HPDE6-E6E7 (cell line): ENCODE data around the gene SSBP2.

ENCODE experiments used
- DNase-seq: peaks from one replicate; pipeline ENCODE4 v3.0.0; 2011; ENCODE audit warnings: missing footprints; ENCODE audit errors: extremely low spot score

SSBP2 gene

DNA sequence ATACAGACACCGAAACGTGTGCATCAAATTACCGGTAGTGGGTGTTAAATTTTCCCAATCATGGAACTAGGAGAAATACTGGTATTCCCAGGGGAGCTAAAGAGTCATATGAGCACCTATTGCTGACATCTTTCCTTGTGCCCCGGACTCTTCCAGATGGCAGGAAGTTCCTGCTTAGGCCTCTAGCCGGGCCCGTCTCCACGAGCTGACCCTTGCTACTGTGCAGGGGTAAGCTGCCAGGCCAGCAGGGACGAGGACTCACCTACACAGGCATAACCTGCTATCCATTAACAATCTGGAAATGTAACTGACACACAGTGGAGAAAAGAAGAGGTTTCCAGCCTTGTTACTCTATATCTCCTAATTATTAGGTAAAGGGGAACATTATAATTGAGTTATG is 16.2 kb upstream of the SSBP2 start:
- no peak for DNase-seq

DNA sequence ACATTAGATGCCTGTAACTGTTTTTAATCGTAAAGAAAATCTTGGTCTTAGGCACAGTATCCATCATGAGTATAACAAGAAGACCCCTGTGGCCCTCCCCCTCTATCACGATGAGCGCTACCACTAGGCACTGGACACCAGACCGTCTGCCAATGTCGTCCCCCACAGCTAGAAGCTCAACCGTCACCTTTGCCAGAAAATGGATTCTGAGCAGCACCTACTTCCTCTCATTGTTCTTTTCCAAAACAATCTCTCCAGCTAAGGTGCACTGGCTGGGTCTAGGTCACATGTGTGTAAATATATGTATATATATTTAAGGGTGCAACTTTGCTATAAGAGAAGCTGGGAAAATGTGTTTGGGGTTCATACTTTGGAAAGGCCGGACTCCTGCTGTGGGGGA is 15.7 kb upstream of the SSBP2 start:
- DNase-seq = no peak

DNA sequence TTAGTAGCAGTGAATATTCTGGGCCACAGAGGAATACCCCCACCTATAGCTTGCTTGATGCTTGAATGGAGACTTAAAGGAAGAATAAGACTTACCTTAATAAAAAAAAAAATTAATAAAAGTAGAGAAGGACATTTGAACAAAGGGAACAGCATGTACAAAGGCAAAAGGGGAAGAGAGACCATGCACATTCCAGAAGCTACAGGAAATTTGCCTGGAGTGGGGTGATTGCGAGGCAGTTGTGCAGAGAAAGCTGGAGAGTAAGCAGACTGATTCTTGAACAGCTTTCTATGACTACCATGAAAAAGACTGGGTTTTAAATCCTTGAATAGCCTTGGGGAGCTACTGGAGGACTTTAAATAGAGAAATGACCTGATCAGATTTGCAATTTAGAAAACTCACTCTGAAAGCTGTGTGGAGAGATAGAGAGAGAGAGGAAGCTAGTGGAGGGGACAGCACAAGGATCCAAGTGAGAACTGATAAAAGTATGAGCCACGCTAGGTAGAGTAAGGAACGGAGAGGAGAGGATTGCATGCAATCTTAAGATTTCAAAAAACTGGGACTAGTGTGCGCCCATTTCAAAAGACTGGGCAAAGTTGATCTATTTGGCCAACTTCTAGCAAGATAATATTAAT is 12.5 kb upstream of the SSBP2 start:
- DNase-seq = no peak

DNA sequence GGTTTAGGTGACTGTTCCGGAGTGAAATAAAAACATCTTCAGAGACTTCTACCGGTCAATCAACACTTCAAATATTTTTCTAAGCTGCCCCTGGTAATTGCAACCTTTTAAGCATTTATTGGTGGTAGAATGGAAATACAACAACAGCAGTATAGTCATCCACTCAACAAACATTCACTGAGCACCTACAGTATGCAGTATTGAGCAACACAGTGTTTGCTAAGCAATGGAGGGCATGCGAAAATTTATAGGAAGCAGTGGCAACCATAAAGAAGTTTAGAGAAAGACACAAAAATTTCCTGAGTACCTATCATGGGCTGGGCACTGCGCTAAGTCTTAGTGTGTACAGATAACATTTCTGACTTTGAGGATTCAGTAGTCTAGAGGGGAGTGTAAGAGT is 12.0 kb upstream of the SSBP2 start:
- DNase-seq = no peak

DNA sequence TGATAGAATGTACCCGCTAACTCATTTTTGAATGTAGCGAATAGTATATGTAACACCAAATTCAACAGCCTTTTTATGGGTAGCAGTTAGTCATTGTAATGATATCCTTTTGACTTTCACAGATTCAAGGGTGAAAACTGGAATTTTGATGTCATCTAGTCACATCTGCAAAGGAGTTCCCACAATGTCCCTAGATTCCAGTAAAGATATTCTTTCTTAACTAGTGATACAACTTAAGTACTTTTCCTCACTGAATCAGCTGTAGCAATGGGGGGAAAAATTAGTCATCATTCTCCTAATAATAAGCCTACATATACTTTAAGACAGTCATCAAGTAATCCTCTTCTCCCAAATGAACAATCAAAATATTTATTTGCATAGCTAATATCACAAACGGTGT is 11.5 kb upstream of the SSBP2 start:
- DNase-seq = no peak

DNA sequence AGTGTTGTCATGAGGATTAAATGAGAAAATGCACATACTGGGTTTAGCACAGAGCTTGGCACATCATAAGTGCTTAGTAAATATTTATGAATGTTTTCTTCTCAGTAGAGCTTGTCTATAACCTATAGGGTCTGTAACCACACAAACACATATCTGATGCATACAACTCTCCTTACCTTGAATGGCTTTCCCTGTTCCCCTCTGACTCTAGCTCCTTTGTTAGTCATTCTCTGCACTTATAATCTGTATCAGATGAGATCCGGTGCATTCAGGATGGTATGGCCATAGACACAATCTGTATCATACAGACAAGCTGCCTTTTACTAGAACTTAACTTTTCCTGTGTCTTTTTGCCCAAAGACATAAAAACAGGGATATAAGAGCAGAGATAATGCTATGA is 11.1 kb upstream of the SSBP2 start:
- no peak for DNase-seq

DNA sequence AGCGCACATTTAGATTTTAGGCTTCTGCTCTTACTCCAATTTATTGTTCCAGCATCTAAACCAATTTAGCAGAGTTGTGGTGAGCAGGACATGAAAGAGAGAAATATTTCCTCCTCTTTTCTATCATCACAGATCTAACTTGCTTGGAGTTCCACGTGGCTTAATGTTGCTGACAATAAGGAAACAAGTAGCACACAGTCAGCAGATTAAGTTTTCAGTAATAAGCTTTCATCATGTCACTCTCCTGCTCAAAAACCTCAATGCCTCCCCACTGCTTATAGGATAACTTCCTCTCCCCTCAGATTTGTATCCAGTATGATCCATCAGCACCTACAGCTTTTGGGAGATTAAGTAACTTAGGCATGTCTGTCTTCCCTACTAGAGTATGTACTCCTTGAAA is 10.4 kb upstream of the SSBP2 start:
- no peak for DNase-seq

DNA sequence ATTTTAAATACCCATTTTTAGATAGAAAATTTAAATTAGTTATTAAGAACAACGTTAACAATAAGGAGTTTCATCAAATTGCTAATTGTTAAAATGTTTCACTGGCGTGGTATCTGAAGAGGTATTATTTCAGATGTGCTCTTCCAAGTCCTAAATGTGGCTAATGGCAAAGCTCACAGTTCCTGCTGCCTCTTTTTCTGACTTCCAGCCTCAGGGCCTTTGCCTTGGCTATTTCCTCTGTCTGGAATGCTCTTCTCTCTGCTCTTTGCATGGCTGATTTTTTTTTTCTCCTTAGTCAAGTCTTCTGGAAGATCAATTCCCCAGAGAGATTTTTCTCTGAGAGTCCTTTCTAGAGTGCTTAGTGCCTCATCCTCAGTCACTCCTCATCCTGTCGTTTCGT is 9.6 kb upstream of the SSBP2 start:
- no peak for DNase-seq

DNA sequence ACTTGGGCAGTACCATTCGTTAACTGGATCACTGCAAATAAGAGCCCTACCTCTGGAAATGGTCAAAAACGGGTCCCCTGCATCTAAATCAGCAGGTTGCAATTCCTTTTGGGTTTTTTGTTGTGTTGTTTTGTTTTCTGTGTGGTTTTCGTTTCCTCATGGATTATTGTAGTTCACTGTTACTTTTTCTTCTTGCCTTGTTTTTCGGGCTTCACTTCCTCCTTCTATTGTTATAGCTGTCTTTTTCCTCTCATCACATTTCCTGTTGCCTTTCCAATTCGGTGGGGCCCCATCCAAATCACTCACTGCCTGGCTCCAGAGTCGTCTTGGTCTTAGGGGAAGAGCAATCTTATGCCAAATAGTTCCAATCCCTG is 8.7 kb upstream of the SSBP2 start:
- no peak for DNase-seq

DNA sequence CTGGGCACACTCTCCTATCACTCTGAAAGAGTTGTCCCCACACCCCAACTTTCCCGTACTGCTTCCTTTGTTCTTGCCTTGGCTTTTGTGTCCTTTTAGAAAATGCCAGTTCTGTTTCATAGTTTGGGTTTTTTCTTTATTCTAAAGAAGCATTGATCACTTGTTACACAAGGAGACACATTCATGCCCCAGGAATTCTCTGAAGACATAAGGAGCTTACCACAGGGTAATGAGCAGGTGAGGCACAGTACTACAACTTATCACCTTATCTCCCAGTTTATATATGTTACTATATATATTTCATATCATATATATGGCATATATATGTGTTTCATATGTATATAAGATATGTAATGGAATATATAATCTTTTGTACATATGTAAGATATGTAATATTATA is 6.5 kb upstream of the SSBP2 start:
- DNase-seq = peak; percentile 15

DNA sequence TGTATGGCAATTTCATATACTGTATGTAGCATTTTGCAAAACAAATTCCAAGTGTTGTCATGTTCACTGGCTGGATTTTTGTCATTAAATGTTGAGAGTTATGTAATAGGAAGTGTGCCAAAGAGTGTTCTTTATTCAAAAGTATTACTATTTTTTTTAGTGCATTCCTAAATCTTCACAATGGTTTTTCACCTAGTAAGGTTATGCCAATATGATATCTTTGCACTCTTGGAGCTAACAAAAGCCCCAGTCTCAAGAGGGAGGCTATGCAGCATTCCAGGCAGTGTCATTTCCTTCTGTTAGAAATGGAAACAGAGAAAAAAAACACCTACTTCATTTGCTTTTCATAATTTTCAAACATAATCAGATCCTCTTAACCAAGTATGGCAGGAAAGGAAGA is 5.1 kb upstream of the SSBP2 start:
- DNase-seq = no peak

DNA sequence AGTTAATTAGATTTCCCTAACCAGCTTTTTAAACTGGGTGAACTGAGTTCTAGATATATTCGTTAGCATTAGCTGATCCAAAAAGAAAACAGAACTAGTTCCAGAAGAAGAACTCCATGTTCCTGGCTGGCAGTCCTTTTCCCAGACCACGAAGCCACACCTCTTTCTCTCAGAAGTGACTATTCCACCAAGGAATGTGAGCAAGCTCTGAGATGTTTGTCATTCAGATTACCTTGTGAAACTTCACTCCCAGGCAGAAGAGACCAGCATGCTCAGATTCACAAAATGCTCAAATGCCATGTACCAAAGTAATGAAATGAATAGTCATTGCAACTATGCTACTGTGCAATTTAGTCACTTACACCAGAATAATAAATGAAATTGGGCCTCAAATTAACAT is 4.4 kb upstream of the SSBP2 start:
- DNase-seq = peak; percentile 67

DNA sequence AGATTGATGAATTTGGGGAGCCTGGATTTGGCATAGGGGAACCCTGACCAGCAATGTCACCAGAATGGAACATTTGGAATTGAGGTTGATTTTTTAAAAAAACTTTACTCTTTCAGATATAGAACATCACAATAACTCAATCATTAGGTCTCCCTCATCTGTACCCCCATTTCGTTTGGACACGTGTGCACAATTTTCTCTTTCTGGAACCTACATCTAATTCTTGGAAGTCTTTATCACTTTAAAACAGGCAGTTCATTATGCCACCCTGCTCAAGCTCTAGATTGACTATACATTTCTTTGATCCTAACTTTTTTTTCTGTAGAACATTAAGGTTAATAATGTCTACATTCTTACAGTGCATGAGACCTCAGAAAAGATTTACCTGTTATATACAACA is 3.7 kb upstream of the SSBP2 start:
- no peak for DNase-seq

DNA sequence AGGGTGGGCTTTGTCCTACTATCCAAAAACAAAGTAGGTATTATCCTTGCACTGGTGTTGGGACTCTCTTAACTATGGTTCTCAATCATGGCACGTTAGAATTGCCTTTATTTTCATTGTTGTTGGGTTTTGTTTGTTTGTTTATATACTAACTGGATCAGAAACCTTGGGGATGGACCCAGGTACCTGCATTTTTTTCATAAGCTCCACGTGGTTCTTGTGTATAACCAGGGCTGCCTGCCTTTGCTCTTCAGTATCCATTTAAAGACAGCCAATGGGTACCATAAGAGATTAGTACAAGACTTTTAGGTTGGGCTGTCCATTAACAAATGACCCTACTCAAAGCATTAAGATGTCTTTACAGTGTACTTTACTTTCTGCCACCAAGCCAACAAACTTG is 2.5 kb upstream of the SSBP2 start:
- no peak for DNase-seq

DNA sequence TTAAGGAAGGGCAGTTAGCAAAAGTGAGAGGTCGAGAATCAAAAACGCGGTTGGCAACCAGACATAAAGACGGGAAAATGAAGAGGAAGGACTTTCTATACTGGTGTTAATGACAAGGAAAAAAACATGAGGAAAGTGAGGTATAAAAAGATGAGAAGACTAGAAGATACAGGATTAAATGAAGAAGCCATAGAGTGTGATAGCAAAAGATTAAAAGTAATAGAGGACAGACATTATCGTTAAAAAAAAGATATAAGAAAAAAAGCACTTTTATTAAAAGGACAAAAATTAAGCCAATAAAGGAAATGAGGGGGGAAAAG is 1.7 kb upstream of the SSBP2 start:
- DNase-seq = no peak

DNA sequence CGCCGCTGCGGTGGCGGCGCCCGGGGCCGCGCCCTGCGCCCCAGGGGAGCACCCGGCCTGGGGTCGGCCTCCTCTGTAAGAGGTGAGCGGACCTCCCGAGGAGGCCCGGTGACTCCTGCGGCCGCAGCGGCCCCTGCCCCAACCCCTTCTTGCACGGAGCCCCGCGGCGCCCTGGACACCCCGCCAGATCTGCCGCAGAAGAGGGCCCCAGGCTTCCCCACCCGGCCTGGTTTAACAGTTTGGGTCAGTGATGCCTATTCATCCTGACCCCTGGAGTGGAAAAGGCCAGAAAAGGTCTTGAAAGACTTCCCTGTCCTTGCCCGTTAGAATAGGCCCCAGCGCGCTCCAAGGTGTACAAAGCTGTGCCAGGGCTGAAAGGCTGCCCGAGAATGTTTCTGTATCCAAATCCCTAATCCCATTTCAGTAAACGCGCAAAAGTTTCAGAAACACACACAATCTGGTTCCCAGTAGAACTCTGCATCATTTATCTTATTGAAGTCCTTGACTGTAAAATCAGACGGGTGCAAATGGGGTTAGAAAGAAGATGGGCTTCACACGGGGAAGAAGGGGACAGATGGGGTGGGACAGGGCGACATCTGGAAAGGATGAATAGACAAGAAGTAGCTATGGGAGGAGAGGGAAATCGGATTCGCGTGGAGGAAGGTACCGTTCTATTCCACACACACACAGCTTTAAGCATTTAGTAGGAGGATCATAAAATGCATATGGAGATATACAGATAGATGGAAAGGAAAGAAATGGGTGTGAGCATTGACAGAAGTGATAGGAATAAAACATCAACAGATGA is 1.1 kb upstream of the SSBP2 start:
- no peak for DNase-seq

DNA sequence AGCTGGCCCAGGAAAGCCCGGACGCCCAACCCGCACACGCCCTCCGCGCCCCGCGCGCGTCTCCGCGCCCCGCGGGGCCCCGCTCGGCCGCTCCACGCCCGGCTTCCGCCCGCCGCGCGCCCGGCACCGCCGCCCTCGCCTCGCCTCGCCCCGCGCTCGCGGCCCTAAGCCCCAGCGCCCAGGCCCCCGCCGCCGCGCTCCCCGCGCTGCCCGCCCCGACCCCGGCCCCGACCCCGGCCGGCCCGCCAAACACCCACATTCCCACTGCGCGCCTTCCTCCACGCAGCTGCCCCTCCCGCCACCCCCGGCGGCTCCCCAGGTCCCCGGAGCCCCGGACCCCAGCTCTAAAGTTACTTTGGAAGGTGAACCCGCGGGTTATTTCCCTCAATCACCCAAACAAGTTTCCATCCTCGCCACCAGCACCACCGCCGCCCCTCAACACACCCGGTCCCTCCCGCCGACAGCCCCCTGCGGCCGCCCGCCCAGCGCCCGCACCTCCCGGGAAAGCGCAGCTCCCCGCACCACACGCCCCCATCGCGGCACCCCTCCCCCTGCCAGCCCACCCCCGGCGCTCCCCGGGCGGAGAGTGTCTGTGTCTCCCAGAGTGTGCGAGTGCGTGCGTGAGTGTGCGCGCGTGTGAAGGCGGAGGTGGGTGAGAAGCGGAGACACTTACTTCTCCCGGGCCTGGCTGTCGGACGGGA is 439 bp downstream of the SSBP2 start:
- DNase-seq = peak; percentile 11

DNA sequence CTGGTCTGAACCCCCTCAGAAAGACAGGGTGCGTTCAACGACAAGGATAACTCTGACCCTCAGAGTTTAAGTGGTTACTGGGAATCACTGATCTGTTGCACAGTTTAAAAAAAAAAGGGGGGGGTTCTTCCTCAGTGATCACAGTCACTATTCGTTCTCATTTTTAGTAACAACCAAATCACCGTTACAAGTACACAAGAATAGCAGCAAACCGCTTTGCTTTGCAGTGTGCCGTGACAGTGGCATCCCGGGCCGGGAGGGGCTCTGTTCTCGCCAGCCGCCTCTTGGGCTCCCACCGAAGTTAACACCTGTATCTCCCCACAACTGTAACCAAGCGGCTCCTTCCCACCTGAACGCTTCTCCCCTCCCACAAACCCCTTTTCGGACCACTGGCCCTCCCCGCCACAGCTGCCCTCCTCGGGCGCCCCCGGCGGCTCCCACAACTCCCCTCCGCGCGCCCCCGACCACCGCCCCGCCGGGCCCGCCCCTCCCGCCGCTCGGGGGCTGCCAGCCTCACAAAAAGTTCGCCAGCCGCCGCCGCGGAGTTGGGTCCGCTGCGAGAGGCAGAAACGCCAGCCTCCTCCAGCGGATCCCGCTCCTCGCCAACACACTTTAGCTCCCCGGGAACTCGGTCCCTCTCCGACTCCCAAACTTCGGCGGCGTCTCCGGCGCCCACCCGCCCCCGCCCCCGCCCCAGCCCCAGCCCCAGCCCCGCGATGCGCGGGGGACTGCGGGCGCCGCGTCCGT is 1.2 kb downstream of the SSBP2 start:
- no peak for DNase-seq

DNA sequence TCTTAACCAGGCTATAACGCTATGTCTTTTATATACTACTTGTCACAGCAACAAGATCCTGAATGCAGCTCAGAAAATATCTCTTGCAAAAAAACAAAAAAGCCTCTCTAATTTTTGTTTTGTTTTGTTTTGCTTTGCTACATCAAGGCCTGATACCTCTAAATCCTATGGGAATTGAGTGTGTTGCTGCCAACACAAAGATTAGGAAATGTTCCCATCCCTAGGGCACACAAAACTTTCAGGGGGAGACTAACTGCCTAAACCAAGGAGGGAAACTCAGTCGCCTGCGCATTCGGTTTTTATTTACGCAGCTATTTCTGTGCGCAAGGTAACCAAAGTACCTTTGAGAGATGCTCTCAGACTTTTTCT is 1.7 kb downstream of the SSBP2 start:
- DNase-seq = no peak

DNA sequence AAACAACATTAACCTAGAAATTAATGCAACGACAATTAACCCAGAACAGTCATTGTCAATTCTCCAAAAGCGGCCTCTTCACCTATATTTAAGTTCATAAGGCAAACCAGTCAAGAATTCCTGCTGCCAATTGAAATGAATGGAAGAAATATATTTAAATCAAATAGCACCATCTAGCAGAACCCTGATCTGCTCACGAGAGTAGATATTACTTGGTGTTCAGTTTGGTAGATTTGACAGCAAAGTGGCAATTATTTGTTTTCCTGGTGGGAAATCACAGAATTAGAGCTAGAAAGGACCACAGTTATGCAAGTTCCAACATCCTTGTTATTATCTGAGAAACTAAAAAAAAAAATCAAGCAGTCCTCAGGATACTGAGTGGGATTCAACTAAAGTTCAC is 2.3 kb downstream of the SSBP2 start:
- no peak for DNase-seq

DNA sequence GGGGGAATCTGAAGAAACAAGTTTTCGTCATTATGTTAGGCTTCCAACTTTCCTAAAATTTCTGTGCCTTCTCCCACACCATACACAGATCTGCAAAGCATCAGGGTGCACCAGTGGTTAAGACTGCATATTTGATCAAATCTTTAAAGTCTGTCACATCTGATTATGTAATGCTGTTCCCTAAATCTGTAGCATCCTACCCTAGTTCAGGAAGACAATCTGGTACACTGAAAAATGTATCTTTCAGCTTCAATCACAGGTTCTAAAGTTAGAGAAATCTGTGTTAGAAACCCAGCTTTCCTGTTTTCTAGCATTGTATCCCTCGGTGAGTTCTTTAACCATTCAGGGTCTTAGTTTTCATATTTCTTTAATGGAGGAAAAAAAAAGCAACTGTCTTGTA is 3.9 kb downstream of the SSBP2 start:
- no peak for DNase-seq

DNA sequence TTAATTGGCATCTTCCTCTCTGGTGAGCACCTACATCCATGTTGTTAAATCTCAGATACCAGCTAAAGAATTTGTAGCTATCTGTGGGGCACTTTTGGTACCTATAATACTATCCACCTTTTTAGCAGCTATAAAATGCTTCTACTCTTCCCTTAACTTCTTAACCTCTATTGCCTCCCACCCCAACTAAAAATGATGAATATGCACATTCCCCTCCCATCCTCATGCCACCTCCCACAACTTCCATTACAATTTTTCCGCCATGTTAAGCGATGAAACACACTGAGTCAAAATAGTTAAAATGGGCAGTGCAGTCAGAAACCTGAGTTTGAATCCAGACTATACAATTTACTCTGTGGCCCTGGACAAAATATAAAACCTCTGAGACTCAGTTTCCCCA is 10.1 kb downstream of the SSBP2 start:
- no peak for DNase-seq

DNA sequence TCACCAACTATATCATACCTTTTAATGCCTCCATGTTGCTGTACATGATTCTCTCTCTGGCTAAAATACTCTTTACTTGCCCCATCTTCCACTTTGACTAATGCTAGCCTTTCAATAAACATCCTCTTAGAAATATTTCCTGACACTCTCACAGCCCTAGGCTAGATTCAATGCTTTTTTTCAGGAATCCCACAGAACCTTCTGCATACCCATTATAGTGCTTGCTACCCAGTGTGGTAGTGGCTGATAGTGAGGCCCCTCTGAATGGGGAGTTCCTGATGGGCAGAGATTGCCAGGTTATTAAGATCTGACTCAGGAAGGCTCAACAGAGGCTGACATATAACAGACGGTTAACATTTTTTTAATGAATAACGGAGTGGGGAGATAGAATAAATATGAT is 11.6 kb downstream of the SSBP2 start:
- DNase-seq = no peak
